Suprapubic skin (tissue), 4 donors: Measurements from ENCODE around the gene OXA1L. TPM values are rescaled to one million over a fixed set of nuclear protein-coding genes. Genes with fewer than 3 reads are reported as not detected.
"Not testable (repeated sequence)": the region's sequence is repeated elsewhere in the genome, so short reads cannot be mapped to it uniquely, and the experiment has no call there.

Source experiments
- DNase-seq, 2 donors: peaks; one replicate each; pipeline ENCODE4 v3.0.0-alpha.2; 2019; ENCODE audit warnings: low spot score in 2 of 2
- H3K27ac ChIP-seq: fragments of 200-600 bp; sonication (generic); one replicate; pipeline ENCODE4 v1.5.1; 2019
- H3K27me3 ChIP-seq: fragments of 200-600 bp; sonication (generic); one replicate; pipeline ENCODE4 v1.5.1; 2019
- H3K36me3 ChIP-seq: fragments of 200-600 bp; sonication (generic); one replicate; pipeline ENCODE4 v1.5.1; 2019
- H3K4me1 ChIP-seq: fragments of 200-600 bp; sonication (generic); one replicate; pipeline ENCODE4 v1.5.1; 2019
- H3K4me3 ChIP-seq: fragments of 200-600 bp; sonication (generic); one replicate; pipeline ENCODE4 v1.5.1; 2019; ENCODE audit warnings: mild to moderate bottlenecking
- H3K9me3 ChIP-seq: fragments of 200-600 bp; sonication (generic); one replicate; pipeline ENCODE4 v1.5.1; 2019
- CTCF ChIP-seq, 2 donors: fragments of 200-600 bp in 1 of 2; fragments of 450-650 bp in 1 of 2; sonication (generic) in 1 of 2; IDR thresholded peaks; one replicate each; pipeline ENCODE4 v1.5.1; 2016 to 2019; ENCODE audit warnings: antibody characterized with exemption in 2 of 2, mild to moderate bottlenecking in 1 of 2, moderate library complexity in 1 of 2
- EP300 ChIP-seq: sonication (generic); formaldehyde crosslinking; IDR thresholded peaks from one replicate; pipeline ENCODE4 v1.6.1; 2017; ENCODE audit warnings: antibody characterized with exemption
- POLR2A ChIP-seq, 2 donors: fragments of 450-650 bp; IDR thresholded peaks; one replicate each; pipeline ENCODE4 v1.6.1; 2017; ENCODE audit warnings: antibody characterized with exemption in 2 of 2, mild to moderate bottlenecking in 2 of 2, moderate library complexity in 2 of 2
- POLR2AphosphoS5 ChIP-seq, 3 donors: sonication (generic); formaldehyde crosslinking; IDR thresholded peaks; one replicate each; pipeline ENCODE4 v1.6.1; 2017; ENCODE audit warnings: antibody characterized with exemption in 3 of 3
- WGBS: methylation state at CpG from one replicate; pipeline ENCODE4 v1.1.5; 2018; 5-methylcytosine and 5-hydroxymethylcytosine counted together
- total RNA-seq, 4 donors: library from RNA; depleted of rRNA; stranded (reverse); fragments of >200 nt; gene quantifications; one replicate each; pipeline ENCODE4 v1.1.0, GENCODE V29; 2016

OXA1L gene
- total RNA-seq, 4 donors from 2014 or later: 75.7 to 107 (median 91.8) TPM

GRCh38 chr14:22800346-22800745 is 33.9 kb downstream of the OXA1L start:
- WGBS: 90% methylated on average over 10 of the region's 10 CpGs
- H3K27ac ChIP-seq: no peak overlapping the region
- H3K9me3 ChIP-seq: no peaks in the 10 kb centered on the region
- H3K4me1 ChIP-seq: no peaks in the 10 kb centered on the region
- no peak overlapping the region for H3K4me3 ChIP-seq
- H3K36me3 ChIP-seq: no peaks in the 10 kb centered on the region
- TF ChIP-seq EP300 (no peak), POLR2A (IDR thresholded peaks at IDR 0.05) (no peak), POLR2AphosphoS5 (IDR thresholded peaks at IDR 0.05) (no peak), CTCF (IDR thresholded peaks at IDR 0.05) (no peak)
- no peak for DNase-seq
- no peaks in the 10 kb centered on the region for H3K27me3 ChIP-seq

GRCh38 chr14:22801716-22802115 is 35.2 kb downstream of the OXA1L start:
- no peak overlapping the region for H3K27ac ChIP-seq
- H3K27me3 ChIP-seq: no peaks in the 10 kb centered on the region
- H3K9me3 ChIP-seq: no peaks in the 10 kb centered on the region
- no peaks in the 10 kb centered on the region for H3K4me1 ChIP-seq
- H3K4me3 ChIP-seq: no peak overlapping the region
- DNase-seq: no peak
- TF ChIP-seq EP300: no peak
- TF ChIP-seq POLR2AphosphoS5 (IDR thresholded peaks at IDR 0.05): no peak
- TF ChIP-seq CTCF (IDR thresholded peaks at IDR 0.05): no peak
- TF ChIP-seq POLR2A (IDR thresholded peaks at IDR 0.05): no peak
- WGBS: 85% methylated on average over 8 of the region's 8 CpGs
- H3K36me3 ChIP-seq: no peaks in the 10 kb centered on the region

- no peak for TF ChIP-seq CTCF (IDR thresholded peaks at IDR 0.05)
- no peak for TF ChIP-seq POLR2AphosphoS5 (IDR thresholded peaks at IDR 0.05)
- TF ChIP-seq EP300: no peak
- no peak for TF ChIP-seq POLR2A (IDR thresholded peaks at IDR 0.05)
- H3K9me3 ChIP-seq: no peaks in the 10 kb centered on the region
- no peaks in the 10 kb centered on the region for H3K4me1 ChIP-seq
- no peak overlapping the region for H3K27ac ChIP-seq
- WGBS: 76% methylated on average over 12 of the region's 12 CpGs
- H3K36me3 ChIP-seq: no peaks in the 10 kb centered on the region
- DNase-seq: no peak
- H3K4me3 ChIP-seq: no peak overlapping the region
- no peaks in the 10 kb centered on the region for H3K27me3 ChIP-seq
Observed at GRCh38 chr14:22802860-22803686, 36.6 kb downstream of the OXA1L start.

GRCh38 chr14:22803687-22803974 is 37.1 kb downstream of the OXA1L start:
- no peaks in the 10 kb centered on the region for H3K4me1 ChIP-seq
- no peak overlapping the region for H3K4me3 ChIP-seq
- TF ChIP-seq CTCF (IDR thresholded peaks at IDR 0.05) (no peak), POLR2AphosphoS5 (IDR thresholded peaks at IDR 0.05) (no peak), EP300 (no peak), POLR2A (IDR thresholded peaks at IDR 0.05) (no peak)
- 84% methylated on average over 3 of the region's 3 CpGs for WGBS
- DNase-seq: no peak
- H3K9me3 ChIP-seq: no peaks in the 10 kb centered on the region
- no peaks in the 10 kb centered on the region for H3K36me3 ChIP-seq
- H3K27me3 ChIP-seq: no peaks in the 10 kb centered on the region
- no peak overlapping the region for H3K27ac ChIP-seq

- not testable (repeated sequence) for DNase-seq, H3K4me1 ChIP-seq, H3K27ac ChIP-seq, H3K36me3 ChIP-seq, H3K4me3 ChIP-seq, H3K27me3 ChIP-seq, H3K9me3 ChIP-seq
- WGBS: 97% methylated on average over 4 of the region's 4 CpGs
Observed at GRCh38 chr14:22805235-22805634, 38.7 kb downstream of the OXA1L start.
